OCI-LY7 (cell line): Measurements from ENCODE around the gene GXYLT2. TPM values are rescaled to one million over a fixed set of nuclear protein-coding genes. Genes with fewer than 3 reads are reported as not detected.

ENCODE experiments used
- BruUV-seq: library from RNA; stranded (reverse); fragments of 400-500 nt; replicated peaks from 2 replicates; lab custom pipeline; 2021; lab: Mats Ljungman, UMichigan
- CTCF ChIA-PET: fragments of 300-600 bp; sonication (Branson Sonifier 250); formaldehyde crosslinking; loops from one replicate; lab custom pipeline; 2022; ENCODE audit warnings: antibody characterized with exemption; ENCODE audit not compliant: unreplicated experiment; lab: Charles Lee
- POLR2A ChIA-PET: fragments of 300-600 bp; sonication (Branson Sonifier 250); formaldehyde crosslinking; loops from one replicate; lab custom pipeline; 2022; ENCODE audit warnings: antibody characterized with exemption; lab: Charles Lee
- DNase-seq: peaks from one replicate; pipeline ENCODE4 v3.0.0-alpha.2; 2015; ENCODE audit warnings: low spot score
- H2AFZ ChIP-seq: fragments of 200-600 bp; sonication (generic), shearing (Covaris generic); 2 replicates; pipeline ENCODE4 v1.6.1; 2014; ENCODE audit warnings: mild to moderate bottlenecking, antibody characterized with exemption, low read length, moderate library complexity
- H3K27ac ChIP-seq: fragments of 200-600 bp; sonication (generic); 2 replicates; pipeline ENCODE4 v1.5.1; 2014; ENCODE audit warnings: mixed run types, low read depth, mild to moderate bottlenecking, moderate library complexity, low read length, inconsistent platforms; ENCODE audit not compliant: poor library complexity, severe bottlenecking
- H3K36me3 ChIP-seq: fragments of 200-600 bp; sonication (generic); 2 replicates; pipeline ENCODE4 v1.6.1; 2014; ENCODE audit warnings: mild to moderate bottlenecking, antibody characterized with exemption, low read length, moderate library complexity, mixed read lengths; ENCODE audit not compliant: insufficient read depth
- H3K4me1 ChIP-seq: fragments of 200-600 bp; sonication (generic); 2 replicates; pipeline ENCODE4 v1.5.1; 2014; ENCODE audit warnings: mild to moderate bottlenecking, low read length; ENCODE audit not compliant: insufficient read depth, poor library complexity, severe bottlenecking
- H3K4me2 ChIP-seq: fragments of 200-600 bp; sonication (generic); 2 replicates; pipeline ENCODE4 v1.6.1; 2014; ENCODE audit warnings: mild to moderate bottlenecking, low read length
- H3K4me3 ChIP-seq: fragments of 200-600 bp; sonication (generic); 2 replicates; pipeline ENCODE4 v1.5.1; 2014; ENCODE audit warnings: mild to moderate bottlenecking, low read depth, low read length; ENCODE audit not compliant: poor library complexity, severe bottlenecking
- H3K79me2 ChIP-seq: fragments of 200-600 bp; sonication (generic); 2 replicates; pipeline ENCODE4 v1.6.1; 2016; ENCODE audit warnings: low read depth, mild to moderate bottlenecking, low read length, moderate library complexity, mixed read lengths; ENCODE audit not compliant: insufficient read depth
- H3K9me2 ChIP-seq: fragments of 200-600 bp; sonication (generic); 2 replicates; pipeline ENCODE4 v1.6.1; 2016; ENCODE audit warnings: mild to moderate bottlenecking, low read length, mixed read lengths; ENCODE audit not compliant: insufficient read depth
- H3K9me3 ChIP-seq: fragments of 200-600 bp; sonication (generic); 2 replicates; pipeline ENCODE4 v1.6.1; 2014; ENCODE audit warnings: mild to moderate bottlenecking, mixed run types, low read length, mixed read lengths
- H4K20me1 ChIP-seq: fragments of 200-600 bp; sonication (generic); 2 replicates; pipeline ENCODE4 v1.6.1; 2014; ENCODE audit warnings: mild to moderate bottlenecking, antibody characterized with exemption, low read length, moderate library complexity, mixed read lengths; ENCODE audit not compliant: insufficient read depth
- EZH2phosphoT487 ChIP-seq: fragments of 200-600 bp; sonication (generic); IDR thresholded peaks from 2 replicates; pipeline ENCODE4 v1.6.1; 2018; ENCODE audit warnings: low read depth, borderline replicate concordance, mild to moderate bottlenecking, mixed run types, antibody characterized with exemption, low read length, moderate library complexity, mixed read lengths
- intact Hi-C: fragments of 100-400 bp; cut with micrococcal nuclease; formaldehyde crosslinking; loops from one replicate; pipeline ENCODE4 v1.10.0; 2022; ENCODE audit not compliant: unreplicated experiment
- total RNA-seq, 2 experiments: library from RNA; depleted of rRNA in 1 of 2; stranded (reverse); fragments of >200 nt in 1 of 2; shearing (Covaris generic) in 1 of 2; gene quantifications; 2 replicates each; pipeline ENCODE4 v1.2.3, GENCODE V29; 2014 to 2022
- TF ChIP-seq, protein P1 (sequence below): fragments of 200-600 bp; sonication (generic); conservative IDR thresholded peaks from 2 replicates; pipeline ENCODE4 v1.5.1; 2014; ENCODE audit warnings: mild to moderate bottlenecking, antibody characterized with exemption, low read length, moderate library complexity, mixed read lengths

Gene GXYLT2
- total RNA-seq, 2 experiments from 2014 or later = not detected

DNA sequence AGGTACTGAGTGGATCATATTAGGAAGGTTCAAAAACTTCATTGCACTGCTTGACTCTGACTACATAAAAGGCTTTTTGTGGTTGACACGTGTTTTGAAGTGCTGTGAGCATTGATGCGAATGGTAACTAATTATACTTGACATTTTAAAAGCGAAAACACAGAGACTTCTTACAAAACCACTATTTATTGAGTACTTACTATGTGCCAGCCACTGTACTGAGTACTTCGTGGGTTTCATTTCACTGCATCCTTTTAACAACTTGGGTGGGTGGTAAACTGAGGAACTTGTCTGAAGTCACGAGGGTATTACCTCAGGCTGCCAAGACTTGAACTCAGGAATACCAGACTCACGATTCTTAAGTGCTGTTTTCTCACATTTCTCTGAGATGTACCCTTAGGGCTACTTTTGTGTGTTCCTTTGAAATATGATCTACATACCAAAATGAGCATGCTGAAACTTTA is 63.4 kb downstream of the GXYLT2 start:
- peak; percentile 10 for DNase-seq
- intact Hi-C loops = no loop called here
- no peak for TF ChIP-seq EZH2phosphoT487
- TF ChIP-seq, protein P1, sequence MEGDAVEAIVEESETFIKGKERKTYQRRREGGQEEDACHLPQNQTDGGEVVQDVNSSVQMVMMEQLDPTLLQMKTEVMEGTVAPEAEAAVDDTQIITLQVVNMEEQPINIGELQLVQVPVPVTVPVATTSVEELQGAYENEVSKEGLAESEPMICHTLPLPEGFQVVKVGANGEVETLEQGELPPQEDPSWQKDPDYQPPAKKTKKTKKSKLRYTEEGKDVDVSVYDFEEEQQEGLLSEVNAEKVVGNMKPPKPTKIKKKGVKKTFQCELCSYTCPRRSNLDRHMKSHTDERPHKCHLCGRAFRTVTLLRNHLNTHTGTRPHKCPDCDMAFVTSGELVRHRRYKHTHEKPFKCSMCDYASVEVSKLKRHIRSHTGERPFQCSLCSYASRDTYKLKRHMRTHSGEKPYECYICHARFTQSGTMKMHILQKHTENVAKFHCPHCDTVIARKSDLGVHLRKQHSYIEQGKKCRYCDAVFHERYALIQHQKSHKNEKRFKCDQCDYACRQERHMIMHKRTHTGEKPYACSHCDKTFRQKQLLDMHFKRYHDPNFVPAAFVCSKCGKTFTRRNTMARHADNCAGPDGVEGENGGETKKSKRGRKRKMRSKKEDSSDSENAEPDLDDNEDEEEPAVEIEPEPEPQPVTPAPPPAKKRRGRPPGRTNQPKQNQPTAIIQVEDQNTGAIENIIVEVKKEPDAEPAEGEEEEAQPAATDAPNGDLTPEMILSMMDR = no peak
- Histone ChIP-seq H3K79me2 (no peaks in the 10 kb centered on the region), H3K27ac (no peak overlapping the region), H3K9me3 (no peaks in the 10 kb centered on the region), H3K4me3 (no peak overlapping the region), H4K20me1 (no peaks in the 10 kb centered on the region), H2AFZ (0 out of 2 replicates have a peak overlapping the region, but pooled peaks have one; percentile 10), H3K4me2 (peak overlapping the region; percentile 28; the same call in 1 of the 2 replicates), H3K4me1 (peaks cover 18% of the 10 kb centered on the region), H3K36me3 (no peaks in the 10 kb centered on the region), H3K9me2 (no peaks in the 10 kb centered on the region)
- BruUV-seq = no TSS peak
- ChIA-PET POLR2A (interaction anchor here (0.7 kb wide), 1 partner anchor 265 kb away, joined by 4 read pairs; no protein-coding TSS in a partner anchor), CTCF (no interaction called here)

DNA sequence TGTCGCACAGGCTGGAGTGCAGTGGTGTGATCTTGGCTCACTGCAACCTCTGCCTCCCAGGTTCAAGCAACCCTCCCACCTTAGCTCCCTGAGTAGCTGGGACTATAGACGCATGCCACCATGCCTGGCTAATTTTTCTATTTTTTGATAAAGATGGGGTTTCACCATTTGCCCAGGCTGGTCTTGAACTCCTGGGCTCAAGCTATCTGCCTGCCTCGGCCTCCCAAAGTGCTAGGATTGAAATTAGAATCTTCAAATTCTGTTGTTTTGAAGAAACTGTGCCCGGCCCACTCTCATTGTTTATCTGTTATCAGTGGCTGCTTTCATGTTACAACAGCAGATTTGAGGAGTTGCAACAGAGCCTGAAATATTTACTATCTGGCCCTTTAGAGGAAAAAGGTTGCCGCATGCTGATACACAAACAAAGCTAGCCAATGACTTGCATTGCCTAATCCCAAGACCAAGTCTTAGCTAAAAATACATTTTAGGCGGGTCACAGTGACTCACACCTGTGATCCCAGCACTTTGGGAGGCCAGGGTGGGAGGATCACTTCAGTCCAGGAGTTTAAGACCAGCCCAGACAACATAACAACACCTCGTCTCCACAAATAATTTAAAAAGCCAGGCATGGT is 65.6 kb downstream of the GXYLT2 start:
- TF ChIP-seq, protein P1 = no peak
- no peak for TF ChIP-seq EZH2phosphoT487
- Histone ChIP-seq H4K20me1 (no peaks in the 10 kb centered on the region), H3K79me2 (no peaks in the 10 kb centered on the region), H3K27ac (no peak overlapping the region), H3K4me3 (no peak overlapping the region), H3K36me3 (no peaks in the 10 kb centered on the region), H3K9me2 (no peaks in the 10 kb centered on the region), H3K9me3 (no peaks in the 10 kb centered on the region), H3K4me2 (no peak overlapping the region), H3K4me1 (peaks cover 18% of the 10 kb centered on the region), H2AFZ (peak overlapping the region; percentile 54)
- ChIA-PET POLR2A (interaction anchor here (0.6 kb wide), 1 partner anchor 69 kb away, joined by 3 read pairs; no protein-coding TSS in a partner anchor), CTCF (interaction anchor here (1.3 kb wide), 1 partner anchor 10 kb away, joined by 3 read pairs; no protein-coding TSS in a partner anchor)
- no peak for DNase-seq
- BruUV-seq = no TSS peak
- intact Hi-C loops = no loop called here

DNA sequence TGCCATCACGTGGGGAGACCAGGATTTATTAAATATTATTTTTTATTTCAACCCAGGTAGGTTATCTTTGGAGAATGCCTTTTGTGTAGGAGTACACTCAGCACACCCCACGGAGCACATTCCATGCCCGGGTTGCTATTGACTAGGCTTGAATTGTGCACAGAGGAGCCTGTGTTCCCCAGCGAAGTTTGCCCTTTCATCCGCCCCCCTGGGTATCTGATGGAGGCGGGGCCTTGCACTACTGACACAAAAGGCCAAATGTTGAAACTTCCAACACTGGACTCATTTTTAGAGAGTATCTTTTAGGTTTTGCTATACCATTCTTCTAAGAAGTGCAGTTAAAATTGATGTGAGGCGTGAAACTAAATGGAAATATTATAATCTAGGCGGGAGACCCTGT is 69.5 kb downstream of the GXYLT2 start:
- Histone ChIP-seq H3K9me2 (no peaks in the 10 kb centered on the region), H3K27ac (no peak overlapping the region), H4K20me1 (no peaks in the 10 kb centered on the region), H2AFZ (no peak overlapping the region), H3K79me2 (no peaks in the 10 kb centered on the region), H3K36me3 (no peaks in the 10 kb centered on the region), H3K4me2 (no peak overlapping the region), H3K4me1 (peaks cover 6% of the 10 kb centered on the region), H3K4me3 (no peak overlapping the region), H3K9me3 (no peaks in the 10 kb centered on the region)
- CTCF ChIA-PET = no interaction called here
- TF ChIP-seq EZH2phosphoT487 = no peak
- TF ChIP-seq, protein P1 = no peak
- POLR2A ChIA-PET = no interaction called here
- intact Hi-C loops = no loop called here
- no peak for DNase-seq
- BruUV-seq = no TSS peak
